ENCODE data around the gene MAPK12.

Gene MAPK12

DNA sequence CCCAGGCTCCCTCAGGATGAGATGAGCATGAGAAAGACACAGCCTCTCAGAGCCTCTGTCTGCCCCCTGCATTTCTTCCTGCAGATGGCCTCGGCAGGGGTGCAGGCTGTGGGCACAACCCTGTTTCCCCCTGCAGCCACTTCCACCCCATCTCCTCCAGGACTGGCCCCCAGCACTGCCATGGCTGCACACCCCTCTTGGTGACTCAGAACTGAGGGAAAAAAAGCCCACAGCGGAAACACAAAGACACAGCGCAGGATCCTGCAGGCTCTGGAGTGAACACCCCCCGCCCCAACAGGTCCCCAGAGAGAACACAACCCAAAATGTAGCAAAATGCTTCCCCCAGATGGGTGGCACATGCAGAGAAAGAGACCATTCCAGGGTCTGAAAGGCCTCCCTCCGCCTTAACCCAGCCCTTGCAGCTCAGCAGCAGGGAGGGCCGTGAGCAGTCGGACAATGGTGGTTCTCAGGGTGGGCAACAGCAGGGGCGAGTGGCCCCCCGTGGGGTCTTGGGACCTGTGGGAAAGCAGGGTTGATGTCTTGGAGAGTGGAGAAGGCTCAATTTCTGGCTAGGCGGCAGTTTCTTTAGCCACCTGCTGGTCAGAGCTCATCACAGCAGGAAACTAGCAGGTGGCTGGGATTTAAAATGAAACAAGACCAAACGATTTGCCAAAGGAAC is 24.6 kb downstream of the MAPK12 start:
- no peak overlapping the region for H3K4me3 ChIP-seq (ENCODE audit: low read depth, low read length)
- no peak for TF ChIP-seq MYC (IDR thresholded peaks at IDR 0.05; ENCODE audit: low read depth, low read length)
- TF ChIP-seq, protein P1, sequence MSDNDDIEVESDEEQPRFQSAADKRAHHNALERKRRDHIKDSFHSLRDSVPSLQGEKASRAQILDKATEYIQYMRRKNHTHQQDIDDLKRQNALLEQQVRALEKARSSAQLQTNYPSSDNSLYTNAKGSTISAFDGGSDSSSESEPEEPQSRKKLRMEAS (IDR thresholded peaks at IDR 0.05; ENCODE audit: low read depth, low read length): no peak
- TF ChIP-seq, protein P2, sequence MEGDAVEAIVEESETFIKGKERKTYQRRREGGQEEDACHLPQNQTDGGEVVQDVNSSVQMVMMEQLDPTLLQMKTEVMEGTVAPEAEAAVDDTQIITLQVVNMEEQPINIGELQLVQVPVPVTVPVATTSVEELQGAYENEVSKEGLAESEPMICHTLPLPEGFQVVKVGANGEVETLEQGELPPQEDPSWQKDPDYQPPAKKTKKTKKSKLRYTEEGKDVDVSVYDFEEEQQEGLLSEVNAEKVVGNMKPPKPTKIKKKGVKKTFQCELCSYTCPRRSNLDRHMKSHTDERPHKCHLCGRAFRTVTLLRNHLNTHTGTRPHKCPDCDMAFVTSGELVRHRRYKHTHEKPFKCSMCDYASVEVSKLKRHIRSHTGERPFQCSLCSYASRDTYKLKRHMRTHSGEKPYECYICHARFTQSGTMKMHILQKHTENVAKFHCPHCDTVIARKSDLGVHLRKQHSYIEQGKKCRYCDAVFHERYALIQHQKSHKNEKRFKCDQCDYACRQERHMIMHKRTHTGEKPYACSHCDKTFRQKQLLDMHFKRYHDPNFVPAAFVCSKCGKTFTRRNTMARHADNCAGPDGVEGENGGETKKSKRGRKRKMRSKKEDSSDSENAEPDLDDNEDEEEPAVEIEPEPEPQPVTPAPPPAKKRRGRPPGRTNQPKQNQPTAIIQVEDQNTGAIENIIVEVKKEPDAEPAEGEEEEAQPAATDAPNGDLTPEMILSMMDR (IDR thresholded peaks at IDR 0.05; ENCODE audit: low read depth, low read length): peak; percentile 46
- no peak for TF ChIP-seq POLR2A (IDR thresholded peaks at IDR 0.05; ENCODE audit: extremely low read depth, insufficient read length)
- peak; percentile 88 for DNase-seq (ENCODE audit: low read depth)

DNA sequence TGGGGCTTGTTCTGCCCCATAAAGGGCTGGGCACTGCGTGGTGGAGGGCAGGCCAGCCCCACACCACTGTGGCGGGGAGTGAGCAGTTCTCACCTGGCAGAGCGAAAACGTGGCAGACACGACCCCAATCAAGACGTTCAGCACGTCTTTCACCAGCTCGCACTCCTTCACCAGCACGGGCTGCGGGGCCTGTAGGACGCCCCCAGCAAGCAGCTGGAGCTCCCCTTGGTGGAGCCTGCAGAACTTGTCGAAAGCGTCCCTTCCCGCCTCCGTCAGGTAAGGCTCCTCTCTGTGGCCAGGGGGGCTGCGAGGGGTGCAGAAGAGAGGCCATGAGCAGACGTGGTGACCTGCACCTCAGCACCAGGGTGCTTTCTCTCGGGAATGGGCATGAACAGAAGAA is 28.3 kb downstream of the MAPK12 start:
- no peak overlapping the region for H3K4me3 ChIP-seq (ENCODE audit: low read depth, low read length)
- DNase-seq (ENCODE audit: low read depth): no peak
- TF ChIP-seq, protein P2 (IDR thresholded peaks at IDR 0.05; ENCODE audit: low read depth, low read length): no peak
- TF ChIP-seq MYC (IDR thresholded peaks at IDR 0.05; ENCODE audit: low read depth, low read length): no peak

DNA sequence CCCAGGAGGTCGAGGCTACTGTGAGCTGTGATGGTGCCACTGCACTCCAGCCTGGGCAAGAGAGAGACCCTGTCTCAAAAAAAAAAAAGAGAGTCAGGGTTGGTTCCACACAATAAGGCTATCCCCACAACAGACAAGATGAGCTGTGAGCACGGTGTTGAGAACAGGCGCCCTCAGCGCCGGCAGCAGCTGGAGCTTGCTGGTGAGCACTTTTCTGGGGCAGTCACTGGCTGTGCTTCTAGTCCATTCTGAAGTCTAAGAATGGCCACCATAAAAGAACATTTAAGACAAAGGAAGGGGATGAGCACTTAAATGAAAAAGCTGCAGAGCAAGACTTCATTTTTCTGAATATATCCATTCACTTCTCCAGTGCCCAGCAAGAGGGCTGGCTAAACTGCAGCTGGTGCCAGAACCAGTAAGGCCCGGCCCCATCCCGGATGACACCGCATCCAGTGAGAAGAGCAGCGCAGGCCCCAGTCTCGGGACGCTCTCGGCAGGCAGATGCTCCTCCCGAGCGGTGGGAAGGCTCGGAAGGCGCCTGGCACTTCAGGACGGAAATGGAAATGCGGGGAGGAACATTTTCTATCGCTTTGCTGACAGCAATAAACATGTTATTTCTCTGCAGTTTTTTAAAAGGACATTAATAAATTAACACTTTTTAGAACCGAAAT is 28.9 kb downstream of the MAPK12 start:
- TF ChIP-seq POLR2A (IDR thresholded peaks at IDR 0.05; ENCODE audit: extremely low read depth, insufficient read length) (no peak), MYC (IDR thresholded peaks at IDR 0.05; ENCODE audit: low read depth, low read length) (no peak)
- TF ChIP-seq, protein P2 (IDR thresholded peaks at IDR 0.05; ENCODE audit: low read depth, low read length): no peak
- TF ChIP-seq, protein P1 (IDR thresholded peaks at IDR 0.05; ENCODE audit: low read depth, low read length): no peak
- H3K4me3 ChIP-seq (ENCODE audit: low read depth, low read length): no peak overlapping the region
- DNase-seq (ENCODE audit: low read depth): no peak

DNA sequence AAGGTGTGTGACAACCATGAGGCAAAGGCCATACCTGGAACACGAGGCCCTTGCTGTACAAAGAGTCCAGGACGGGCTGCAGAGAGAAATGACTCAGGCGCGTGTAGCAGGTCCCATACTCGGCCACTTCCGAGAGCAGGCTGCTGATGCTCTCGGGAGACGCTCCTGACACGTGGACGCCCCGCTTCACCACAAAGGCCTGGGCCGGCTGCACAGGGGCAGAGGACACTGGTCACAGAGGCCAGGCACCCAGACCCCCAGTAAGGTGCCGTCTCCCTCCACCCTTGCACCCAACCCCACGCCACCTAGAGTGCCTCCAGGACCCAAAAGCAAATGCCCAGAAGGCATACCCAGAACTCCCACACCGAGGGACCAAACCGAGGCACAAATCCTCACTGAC is 32.1 kb downstream of the MAPK12 start:
- no peak overlapping the region for H3K4me3 ChIP-seq (ENCODE audit: low read depth, low read length)
- TF ChIP-seq POLR2A (IDR thresholded peaks at IDR 0.05; ENCODE audit: extremely low read depth, insufficient read length): no peak
- TF ChIP-seq MYC (IDR thresholded peaks at IDR 0.05; ENCODE audit: low read depth, low read length): no peak
- TF ChIP-seq, protein P1 (IDR thresholded peaks at IDR 0.05; ENCODE audit: low read depth, low read length): no peak
- TF ChIP-seq, protein P2 (IDR thresholded peaks at IDR 0.05; ENCODE audit: low read depth, low read length): no peak
- no peak for DNase-seq (ENCODE audit: low read depth)

DNA sequence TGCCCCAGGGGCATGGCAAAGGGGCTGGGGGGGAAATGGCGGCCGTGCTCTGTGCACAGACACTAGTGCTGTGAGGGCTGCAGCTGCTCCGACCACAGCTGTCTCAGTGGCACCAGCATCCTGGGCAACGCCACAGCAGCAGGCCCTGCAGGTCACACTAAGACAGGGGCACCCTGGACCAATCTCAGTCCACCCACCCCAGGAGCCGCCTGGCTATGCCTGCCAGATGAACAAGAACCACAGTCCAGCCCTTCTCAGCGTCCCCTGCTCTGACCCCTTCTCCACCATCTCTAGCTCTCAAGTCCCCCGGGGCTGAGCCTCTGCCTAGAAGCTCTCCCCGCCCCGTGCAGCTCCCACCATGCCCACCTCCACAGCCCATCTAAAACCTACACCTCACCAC is 33.1 kb downstream of the MAPK12 start:
- TF ChIP-seq MYC (IDR thresholded peaks at IDR 0.05; ENCODE audit: low read depth, low read length): no peak
- TF ChIP-seq POLR2A (IDR thresholded peaks at IDR 0.05; ENCODE audit: extremely low read depth, insufficient read length): no peak
- TF ChIP-seq, protein P2 (IDR thresholded peaks at IDR 0.05; ENCODE audit: low read depth, low read length): no peak
- H3K4me3 ChIP-seq (ENCODE audit: low read depth, low read length): no peak overlapping the region
- DNase-seq (ENCODE audit: low read depth): no peak

Measured in NB4 (cell line).